ENCODE data around the gene NFKB2.

Gene NFKB2

DNA sequence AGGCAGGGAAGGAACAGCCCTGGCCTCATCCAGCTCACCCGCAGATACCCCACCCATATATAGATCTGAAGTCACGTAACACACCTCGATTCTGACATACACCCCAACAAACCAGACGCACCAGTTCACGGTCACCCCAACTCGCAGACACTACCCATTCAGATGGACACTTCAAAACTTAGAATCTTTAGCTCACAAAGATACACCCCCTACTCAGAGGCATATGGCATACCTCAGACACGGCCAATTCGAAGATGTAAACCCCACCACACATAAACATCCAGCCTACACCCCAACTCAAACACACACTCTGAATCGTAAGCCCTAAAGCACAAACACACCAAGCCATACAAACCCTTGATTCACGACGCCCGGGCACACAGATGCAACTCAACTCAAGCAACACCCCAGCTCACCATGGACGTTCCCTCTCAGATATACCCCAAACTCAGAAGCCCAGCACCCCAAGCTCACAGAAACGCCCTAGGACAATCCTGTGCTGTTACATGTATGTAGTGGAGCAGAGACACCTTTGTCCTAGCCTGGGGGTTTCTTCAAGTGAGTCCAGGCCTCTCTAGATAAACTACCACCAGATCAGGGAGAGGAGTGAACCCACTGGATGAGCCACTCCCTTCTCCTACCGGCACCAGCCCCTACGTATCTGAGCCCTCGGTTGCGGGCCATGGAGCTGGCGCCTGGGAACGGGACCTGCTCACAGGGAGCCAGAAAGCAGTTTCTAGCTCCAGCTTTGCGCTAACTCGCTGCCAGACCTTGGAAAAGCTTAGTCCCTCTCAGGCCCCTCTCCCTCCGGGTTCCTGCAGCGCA, 14.3 kb downstream of the NFKB2 start:
- no peak for DNase-seq

GRCh38 chr10:102410429-102411073, 15.0 kb downstream of the NFKB2 start:
- DNase-seq = peak; percentile 43

GRCh38 chr10:102411341-102412255, 16.1 kb downstream of the NFKB2 start:
- no peak for DNase-seq

DNA sequence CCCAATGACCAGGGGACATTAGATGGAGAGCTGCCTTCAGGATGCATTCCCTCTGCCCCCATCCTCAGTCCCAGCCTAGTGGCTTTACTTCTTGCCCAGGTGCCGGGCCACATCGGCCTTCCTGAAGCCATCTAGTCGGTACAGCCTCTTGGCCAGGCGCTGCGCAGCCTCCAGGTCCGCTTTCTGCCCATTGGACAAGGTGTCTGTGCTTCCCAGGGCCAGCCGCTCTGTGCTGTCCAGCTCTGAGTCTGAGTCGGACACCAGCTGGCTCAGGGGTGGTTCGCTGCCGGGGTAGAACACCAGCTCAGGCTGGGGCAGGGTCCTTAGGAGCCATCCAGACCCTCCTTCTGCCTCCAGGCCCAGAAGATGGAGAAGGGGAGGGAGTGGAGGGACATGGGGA, 16.8 kb downstream of the NFKB2 start:
- no peak for DNase-seq

- DNase-seq = no peak
Observed at GRCh38 chr10:102413053-102413705, 17.7 kb downstream of the NFKB2 start.

- no peak for DNase-seq
Observed at GRCh38 chr10:102413806-102414561, 18.5 kb downstream of the NFKB2 start.

DNA sequence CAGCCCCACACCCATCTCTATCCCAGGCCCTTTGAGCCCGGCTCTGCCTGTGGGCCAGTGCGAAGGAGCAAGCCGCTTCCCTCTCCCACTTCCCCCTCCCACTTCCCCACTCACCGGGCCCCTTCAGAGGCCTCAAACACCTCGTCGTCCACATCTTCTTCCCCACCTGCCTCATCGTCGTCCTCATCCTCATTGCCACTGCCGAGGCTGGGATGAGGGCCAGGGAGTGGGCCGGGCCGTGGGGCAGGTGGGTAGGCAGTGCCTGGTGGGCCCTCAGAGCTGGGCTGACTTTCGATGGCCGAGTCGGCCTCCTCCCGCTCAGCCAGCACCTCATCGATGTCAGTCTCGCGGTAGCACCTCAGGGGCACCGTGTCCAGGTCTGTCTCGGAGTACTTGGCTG, 19.2 kb downstream of the NFKB2 start:
- no peak for DNase-seq

- DNase-seq = no peak
Observed at GRCh38 chr10:102416283-102416682, 20.8 kb downstream of the NFKB2 start.

GRCh38 chr10:102416695-102417094, 21.2 kb downstream of the NFKB2 start:
- DNase-seq = no peak

- DNase-seq = no peak
Observed at GRCh38 chr10:102418622-102419268, 23.2 kb downstream of the NFKB2 start, which contains the start of gene PSD. Gene PSD (minus strand): TSS chr10:102418785. CDS start chr10:102417038, 1,747 bp downstream.

DNA sequence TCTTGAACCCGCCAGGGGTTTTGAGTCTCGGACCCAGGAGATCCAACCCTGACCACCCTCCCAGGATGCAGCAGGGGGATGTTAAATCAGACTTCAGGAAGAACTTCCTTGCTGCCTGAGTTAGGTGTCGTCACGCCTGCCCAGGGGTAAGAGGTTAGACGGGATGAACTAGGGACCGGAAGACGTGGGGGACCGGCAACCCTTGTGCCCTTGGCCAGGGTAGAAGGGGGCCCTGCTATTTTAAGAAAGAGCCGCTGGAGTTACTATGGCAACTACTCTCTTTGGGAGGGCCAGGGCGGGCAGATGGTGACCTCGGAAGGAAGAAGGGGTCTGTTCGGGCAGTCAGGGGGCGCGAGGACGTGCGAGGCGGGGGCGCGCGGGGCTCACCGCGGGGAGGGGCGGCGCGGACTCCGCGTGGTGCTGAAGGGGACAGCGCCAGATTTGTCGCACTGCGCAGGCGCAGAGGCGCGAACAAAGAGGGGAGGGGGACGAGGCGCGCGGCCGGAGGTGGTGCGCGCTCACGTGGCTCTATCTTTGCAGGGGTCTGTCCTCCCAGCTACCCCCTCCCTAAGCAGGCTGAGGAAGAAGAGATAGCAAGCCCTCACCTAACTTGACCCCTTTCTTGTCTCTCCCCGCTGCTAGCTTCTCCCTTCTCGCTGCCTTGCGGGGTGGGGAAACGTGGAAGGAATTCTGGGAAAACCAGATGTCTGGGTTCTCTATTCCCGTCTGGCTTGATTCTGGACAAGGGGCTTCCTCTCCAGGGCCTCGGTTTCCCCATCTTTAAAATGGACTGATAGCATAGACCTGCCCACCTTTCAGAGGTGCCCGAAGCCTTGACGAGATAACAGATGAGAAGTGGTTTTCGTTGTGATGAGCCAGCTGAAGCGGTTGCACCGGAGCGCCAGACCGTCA, 24.0 kb downstream of the NFKB2 start:
- DNase-seq = peak; percentile 64

DNA sequence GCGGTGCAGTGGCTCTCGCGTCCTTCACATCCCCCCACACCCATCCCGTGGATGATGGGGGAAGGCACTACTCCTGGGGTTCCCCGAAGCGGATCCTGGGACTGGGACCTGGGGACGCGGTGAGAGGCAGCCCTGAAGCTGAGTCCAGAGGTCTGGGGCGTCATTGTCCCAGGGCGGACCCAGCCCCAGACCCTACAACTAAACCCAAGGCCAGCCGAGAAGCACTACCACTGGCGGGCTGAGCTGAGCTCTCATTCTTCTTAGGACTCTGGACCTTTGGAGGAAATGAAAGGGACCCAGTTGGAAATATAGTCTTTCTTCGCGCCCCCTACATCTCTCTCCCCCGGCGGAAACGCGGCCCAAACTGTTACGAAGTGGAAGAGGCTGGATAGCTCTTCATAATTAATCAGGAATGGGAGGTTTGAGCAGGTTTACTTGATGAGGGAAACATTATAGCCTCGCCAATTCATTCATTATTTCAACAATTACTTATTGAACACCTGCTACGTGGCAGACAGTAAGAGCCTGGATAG, 24.7 kb downstream of the NFKB2 start:
- no peak for DNase-seq

DNA sequence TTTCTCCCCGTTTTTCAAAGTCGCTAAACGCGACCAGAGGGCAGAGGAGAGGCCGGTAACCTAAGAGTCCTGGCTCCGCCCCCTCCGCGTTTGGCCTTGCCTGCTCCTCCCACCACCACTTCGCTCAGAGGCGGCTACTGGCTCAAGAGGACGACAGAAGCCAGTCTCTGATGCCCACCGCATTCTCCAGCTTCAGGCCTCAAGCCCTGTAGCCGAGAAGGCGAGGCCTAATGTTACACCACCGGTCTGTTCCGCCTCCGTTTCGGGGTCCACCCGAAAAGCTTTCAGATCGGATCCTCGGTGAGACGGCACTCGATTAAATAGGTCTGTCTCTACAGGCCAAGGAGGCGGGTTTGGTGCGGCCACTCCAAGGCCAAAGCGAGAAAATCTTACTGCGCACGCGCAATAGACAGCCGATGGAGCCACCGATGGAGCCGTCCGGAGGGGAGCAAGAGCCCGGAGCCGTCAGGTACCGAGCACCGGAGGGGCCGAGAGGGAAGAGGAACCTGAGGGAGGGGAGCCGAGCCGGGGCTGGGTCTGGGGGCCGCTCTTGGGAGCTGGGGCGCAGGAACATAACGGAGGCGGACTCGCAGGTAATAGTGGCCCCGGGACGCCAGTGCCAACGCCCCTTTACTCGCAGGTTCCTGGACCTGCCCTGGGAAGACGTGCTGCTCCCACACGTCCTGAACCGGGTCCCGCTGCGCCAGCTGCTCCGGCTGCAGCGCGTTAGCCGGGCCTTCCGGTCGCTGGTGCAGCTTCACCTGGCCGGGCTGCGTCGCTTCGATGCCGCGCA, 25.4 kb downstream of the NFKB2 start, which contains the start of gene FBXL15:
FBXL15 (plus strand) TSS at position 123 of the 793 bp plus-strand sequence; CDS start at position 417, 294 bp downstream.
- peak; percentile 97 for DNase-seq

DNA sequence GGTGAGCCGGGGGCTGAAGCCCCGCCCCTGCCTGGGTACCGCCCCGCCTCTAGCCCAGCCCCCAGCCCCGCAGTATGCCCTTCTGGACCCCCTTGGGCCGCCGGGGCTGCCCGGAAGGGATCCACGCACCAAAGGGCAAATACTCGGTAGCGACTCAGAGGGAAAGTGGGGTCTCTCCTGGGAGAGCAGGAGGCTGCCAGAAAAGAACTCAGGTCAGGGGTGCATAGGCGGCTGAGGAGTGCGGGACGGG, 25.9 kb downstream of the NFKB2 start:
- no peak for DNase-seq

- no peak for DNase-seq
Observed at GRCh38 chr10:102421757-102422512, 26.4 kb downstream of the NFKB2 start.

- DNase-seq = peak; percentile 67
Observed at GRCh38 chr10:102422545-102423129, 27.1 kb downstream of the NFKB2 start.

DNA sequence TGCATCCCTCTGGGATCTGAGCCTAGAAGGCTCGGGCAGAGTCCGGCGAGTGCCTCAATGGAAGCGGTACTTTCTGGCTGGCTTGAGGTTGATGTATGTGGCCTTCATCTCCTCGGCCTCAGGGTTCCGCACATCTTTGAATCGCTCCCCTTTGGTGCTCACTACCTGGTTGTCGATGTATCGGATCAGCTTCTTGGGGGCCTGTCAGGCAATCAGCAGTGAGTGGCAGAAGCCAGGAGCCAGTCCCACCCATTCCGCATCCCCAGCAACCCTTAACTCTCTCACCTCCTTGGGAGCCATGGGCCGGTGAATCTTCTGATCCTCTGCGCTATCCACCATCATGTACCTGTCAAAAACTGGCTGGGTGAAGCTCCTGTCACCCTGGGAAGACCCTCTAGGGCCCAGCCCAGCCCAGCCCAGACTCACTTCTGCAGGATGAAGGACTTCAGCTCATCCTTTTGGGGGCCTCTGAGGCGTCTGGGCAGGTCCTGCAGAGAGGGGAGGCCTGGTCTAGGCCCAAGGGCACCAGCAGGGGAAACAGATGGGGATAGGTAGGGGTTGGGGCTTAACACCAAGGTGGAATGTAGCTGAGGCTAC, 28.0 kb downstream of the NFKB2 start:
- no peak for DNase-seq

- DNase-seq = no peak
Observed at GRCh38 chr10:102424145-102424544, 28.6 kb downstream of the NFKB2 start.

Measured in activated CD4-positive, alpha-beta T cell treated with anti-CD3 and anti-CD28 coated beads, Interleukin-2, amount 50 U/mL, for 16 hours (primary cell).